Stomach (tissue), 9 donors: Measurements from ENCODE around the gene SFMBT2. TPM values are rescaled to one million over a fixed set of nuclear protein-coding genes. Genes with fewer than 3 reads are reported as not detected.
A peak's percentile ranks its signal among the peaks of the same experiment; 100 is the strongest.

Experiments used
- DNase-seq, 2 donors: peaks; one replicate each; pipeline versions ENCODE4 v3.0.0 to v3.0.0-alpha.2; 2013 to 2019
- H3K27ac ChIP-seq, 5 donors: fragments of 200-600 bp in 4 of 5; sonication (generic) in 4 of 5; one replicate each; pipeline ENCODE4 v1.5.1; 2013 to 2019; ENCODE audit warnings: mild to moderate bottlenecking in 1 of 5, moderate library complexity in 1 of 5
- H3K27me3 ChIP-seq, 3 donors: fragments of 200-600 bp; sonication (generic); one replicate each; pipeline ENCODE4 v1.5.1; 2017 to 2019; ENCODE audit warnings: mixed run types in 1 of 3
- H3K36me3 ChIP-seq, 4 donors: fragments of 200-600 bp; sonication (generic); 1 replicate in 3 of 4; 2 replicates in 1 of 4; pipeline ENCODE4 v1.5.1; 2016 to 2019
- H3K4me1 ChIP-seq, 4 donors: fragments of 200-600 bp; sonication (generic); one replicate each; pipeline ENCODE4 v1.5.1; 2016 to 2019
- H3K4me3 ChIP-seq, 4 donors: fragments of 200-600 bp; sonication (generic) in 3 of 4; one replicate each; pipeline ENCODE4 v1.5.1; 2016 to 2019; ENCODE audit warnings: mild to moderate bottlenecking in 1 of 4
- H3K9me3 ChIP-seq, 4 donors: fragments of 200-600 bp; sonication (generic); one replicate each; pipeline ENCODE4 v1.5.1; 2016 to 2019
- CTCF ChIP-seq, 7 experiments: fragments of 450-650 bp in 4 of 7; fragments of 200-600 bp in 3 of 7; sonication (generic) in 3 of 7; IDR thresholded peaks; one replicate each; pipeline ENCODE4 v1.5.1; 2016 to 2019; ENCODE audit warnings: antibody characterized with exemption in 7 of 7, control low read depth in 2 of 7, mild to moderate bottlenecking in 1 of 7
- EP300 ChIP-seq: sonication (generic); formaldehyde crosslinking; IDR thresholded peaks from one replicate; pipeline ENCODE4 v1.6.1; 2017; ENCODE audit warnings: antibody characterized with exemption
- POLR2A ChIP-seq, 4 donors: fragments of 450-650 bp; IDR thresholded peaks; one replicate each; pipeline ENCODE4 v1.6.1; 2016; ENCODE audit warnings: antibody characterized with exemption in 4 of 4, control low read depth in 2 of 4, mild to moderate bottlenecking in 1 of 4, moderate library complexity in 1 of 4
- POLR2AphosphoS5 ChIP-seq, 3 donors: sonication (generic); formaldehyde crosslinking; IDR thresholded peaks; one replicate each; pipeline ENCODE4 v1.6.1; 2016; ENCODE audit warnings: antibody characterized with exemption in 3 of 3
- whole genome bisulfite sequencing, 5 donors: extraction: QIAGEN DNeasy Blood & Tissue Kit in 3 of 5; methylation state at CpG; one replicate each; pipeline versions ENCODE4 v1.1.5 to v1.1.7; 2013 to 2018; 5-methylcytosine and 5-hydroxymethylcytosine counted together
- intact Hi-C: fragments of 100-400 bp; cut with DNase I; formaldehyde crosslinking; loops from one replicate; pipeline ENCODE4 v1.15.1; 2023; ENCODE audit warnings: low total_unique reads
- polyA plus RNA-seq, 3 donors: library from polyadenylated mRNA; stranded (reverse); fragments of 200-250 nt; gene quantifications; one replicate each; pipeline ENCODE4 v1.2.3, GENCODE V29; 2013
- total RNA-seq, 5 donors: library from RNA; depleted of rRNA; stranded (reverse); fragments of >200 nt; gene quantifications; one replicate each; pipeline versions ENCODE4 v1.1.0 to v1.2.3, GENCODE V29; 2014 to 2016
- donor health status: healthy with polysubstance abuse.
- donor health status: Bipolar disorder and iron deficiency.
- donor health status: healthy.

Gene SFMBT2
- total and polyA plus RNA-seq, 8 donors, result 0.90 to 17.3 (median 5.0) TPM

DNA sequence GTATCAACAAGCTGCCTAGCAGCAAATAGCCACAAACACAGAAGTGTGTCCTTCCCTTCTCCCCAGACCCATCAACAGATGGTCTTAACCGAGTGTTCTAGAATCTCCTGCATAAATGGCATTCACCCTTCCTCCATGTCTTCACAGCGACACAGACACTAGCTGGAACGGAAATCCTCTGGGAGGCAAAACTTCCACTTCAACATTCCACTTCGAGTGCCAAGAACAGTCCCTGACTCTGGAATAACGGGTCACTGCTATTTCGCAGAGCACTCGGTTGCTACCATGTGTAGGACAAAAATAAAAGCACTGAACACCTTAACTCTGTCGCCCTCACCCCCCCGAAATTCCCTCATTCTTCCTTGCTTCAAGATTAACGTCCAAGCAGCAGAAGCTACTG is 65.1 kb downstream of the SFMBT2 start:
- 81 to 88% (median 82%) methylated on average over 10 of the region's 10 CpGs for WGBS, 5 donors
- Histone ChIP-seq H3K4me1 (no peaks in the 10 kb centered on the region), H3K9me3 (no peaks in the 10 kb centered on the region), H3K27me3 (no peaks in the 10 kb centered on the region), H3K27ac (no peak overlapping the region), H3K4me3 (no peak overlapping the region), H3K36me3 (peaks cover 0 to 12% (median 0%) of the 10 kb centered on the region in 4 donors)
- intact Hi-C loops, result no loop called here
- peak in 1 of 2 donors; percentile 8 for DNase-seq
- no peak for TF ChIP-seq POLR2A (IDR thresholded peaks at IDR 0.05)
- TF ChIP-seq POLR2AphosphoS5 (IDR thresholded peaks at IDR 0.05), result no peak
- no peak for TF ChIP-seq EP300
- TF ChIP-seq CTCF (IDR thresholded peaks at IDR 0.05), result no peak

- DNase-seq, result no peak
Observed at GRCh38 chr10:7343040-7343439, 67.8 kb downstream of the SFMBT2 start.

DNA sequence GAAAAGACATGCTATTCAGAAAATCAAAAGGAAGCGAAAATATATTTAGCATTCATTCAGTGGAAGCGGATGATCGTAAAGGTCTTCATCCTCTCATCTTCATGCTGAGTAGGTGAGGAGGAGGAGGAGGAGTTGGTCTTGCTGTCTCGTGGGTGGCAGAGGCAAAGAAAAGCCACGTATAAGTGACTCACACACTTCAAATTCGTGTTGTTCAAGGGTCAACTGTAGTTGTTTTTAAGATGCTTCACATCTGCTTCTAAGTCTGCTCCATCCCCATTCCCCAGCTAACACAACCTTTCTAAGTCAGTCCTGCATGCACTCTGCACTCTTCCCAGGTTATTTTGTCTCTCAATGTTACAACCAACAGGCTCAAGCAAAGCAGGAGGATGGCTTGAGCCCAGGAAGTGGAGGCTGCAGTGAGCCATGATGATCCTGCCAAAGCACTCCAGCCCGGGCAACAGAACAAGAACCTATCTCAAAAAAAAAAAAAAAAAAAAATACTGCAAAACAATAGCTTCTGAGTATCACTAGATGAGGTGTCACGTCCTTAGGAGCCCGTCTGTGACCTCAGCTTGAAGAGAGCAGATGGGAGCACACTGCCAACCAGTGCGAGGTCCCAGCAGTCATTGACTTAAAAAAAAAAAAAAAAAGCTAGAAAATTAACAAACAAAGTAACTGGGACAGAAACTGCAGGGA is 70.5 kb downstream of the SFMBT2 start:
- Histone ChIP-seq H3K4me3 (no peak overlapping the region), H3K27me3 (no peaks in the 10 kb centered on the region), H3K4me1 (no peaks in the 10 kb centered on the region), H3K27ac (no peak overlapping the region), H3K36me3 (peaks cover 0 to 6% (median 0%) of the 10 kb centered on the region in 4 donors), H3K9me3 (no peaks in the 10 kb centered on the region)
- intact Hi-C loops, result no loop called here
- no peak for DNase-seq
- 62 to 71% (median 63%) methylated on average over 10 of the region's 10 CpGs for WGBS, 5 donors
- TF ChIP-seq EP300 (no peak), POLR2AphosphoS5 (IDR thresholded peaks at IDR 0.05) (no peak), POLR2A (IDR thresholded peaks at IDR 0.05) (no peak), CTCF (IDR thresholded peaks at IDR 0.05) (no peak)

More at GRCh38 chr10:7343040-7343439, 67.8 kb downstream of the SFMBT2 start:
- WGBS, 5 donors, result 89 to 97% (median 92%) methylated on average over 3 of the region's 3 CpGs
- H3K4me3 ChIP-seq, result no peak overlapping the region
- intact Hi-C loops, result no loop called here
- H3K4me1 ChIP-seq, result no peaks in the 10 kb centered on the region
- no peak for TF ChIP-seq EP300
- no peak for TF ChIP-seq POLR2A (IDR thresholded peaks at IDR 0.05)
- TF ChIP-seq POLR2AphosphoS5 (IDR thresholded peaks at IDR 0.05), result no peak
- TF ChIP-seq CTCF (IDR thresholded peaks at IDR 0.05), result no peak
- no peak overlapping the region for H3K27ac ChIP-seq
- H3K27me3 ChIP-seq, result no peaks in the 10 kb centered on the region
- H3K36me3 ChIP-seq, result peaks cover 0 to 6% (median 0%) of the 10 kb centered on the region in 4 donors
- H3K9me3 ChIP-seq, result no peaks in the 10 kb centered on the region

DNA sequence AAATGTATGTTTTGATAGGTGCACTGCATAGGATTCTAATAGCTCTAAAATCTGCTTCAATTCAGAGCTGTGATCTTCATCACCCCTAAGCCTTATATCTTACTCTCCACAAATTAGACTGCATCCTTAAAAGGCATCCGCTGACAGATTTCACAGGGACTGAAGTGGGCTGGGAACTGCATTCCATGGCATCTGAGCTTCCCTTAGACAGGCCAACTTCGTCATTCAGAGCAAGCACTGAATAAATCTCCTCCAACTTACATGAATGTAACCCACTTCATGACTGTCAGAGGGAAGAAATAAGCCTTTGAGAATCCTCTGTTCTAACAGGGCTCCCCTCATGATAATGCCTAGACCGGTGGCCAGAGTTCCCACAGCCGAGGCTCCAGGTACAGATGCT is 71.3 kb downstream of the SFMBT2 start:
- DNase-seq, result no peak
- intact Hi-C loops, result no loop called here
- Histone ChIP-seq H3K27me3 (no peaks in the 10 kb centered on the region), H3K27ac (no peak overlapping the region), H3K4me1 (no peaks in the 10 kb centered on the region), H3K4me3 (no peak overlapping the region), H3K9me3 (no peaks in the 10 kb centered on the region), H3K36me3 (peaks cover 0 to 6% (median 0%) of the 10 kb centered on the region in 4 donors)
- TF ChIP-seq EP300 (no peak), POLR2AphosphoS5 (IDR thresholded peaks at IDR 0.05) (no peak), CTCF (IDR thresholded peaks at IDR 0.05) (no peak), POLR2A (IDR thresholded peaks at IDR 0.05) (no peak)
- WGBS, 5 donors, result 71 to 90% (median 81%) methylated on average over 2 to 4 of the region's 4 CpGs
